CD4-positive, alpha-beta T cell treated with Interleukin-12 subunit alpha and Interleukin-12 subunit beta, for 1 hour (primary cell): ENCODE measurements around the gene SRGAP2B.
"Not testable (repeated sequence)": the region's sequence is repeated elsewhere in the genome, so short reads cannot be mapped to it uniquely, and the experiment has no call there.

Experiments used
- DNase-seq: peaks from one replicate; pipeline ENCODE4 v3.0.0-alpha.2; 2020

SRGAP2B gene

DNA sequence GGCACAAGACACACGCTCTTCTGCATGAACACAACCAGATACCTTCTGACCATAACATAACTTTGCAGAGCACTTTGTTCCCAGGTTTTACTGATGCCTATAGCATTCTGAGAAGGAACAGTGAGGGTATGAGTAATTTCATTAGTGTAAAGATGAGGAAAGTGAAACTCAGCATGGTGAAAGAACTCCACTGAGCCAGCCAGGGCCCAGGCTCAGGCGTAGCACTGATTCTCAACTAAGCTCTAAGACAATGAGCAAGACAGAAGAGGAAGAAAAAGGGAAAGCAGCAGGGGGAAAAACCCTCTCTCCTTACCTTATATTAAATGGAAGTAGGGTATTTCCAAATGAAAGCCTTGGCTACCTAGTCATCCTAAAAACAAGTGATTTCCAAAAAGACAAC, 155.1 kb downstream of the SRGAP2B start:
- DNase-seq = not testable (repeated sequence)

DNA sequence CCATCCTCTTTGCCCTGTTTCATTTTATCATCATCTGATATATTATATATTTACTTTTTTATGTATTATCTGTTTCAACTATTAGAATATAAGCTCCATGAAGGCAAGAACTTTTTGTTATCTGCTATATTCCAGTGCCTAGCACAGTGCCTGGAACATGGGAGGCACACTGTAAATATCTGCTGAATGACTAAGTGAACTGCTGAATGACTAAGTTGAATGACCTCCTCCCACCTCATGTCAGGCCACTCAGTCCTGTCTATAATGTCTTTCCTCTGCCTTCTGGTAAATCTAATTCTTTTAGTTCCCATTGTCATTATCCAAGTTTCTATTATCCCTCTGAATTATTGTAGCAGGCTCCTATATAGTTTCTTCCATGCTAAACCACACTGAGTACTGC, 156.5 kb downstream of the SRGAP2B start:
- not testable (repeated sequence) for DNase-seq

DNA sequence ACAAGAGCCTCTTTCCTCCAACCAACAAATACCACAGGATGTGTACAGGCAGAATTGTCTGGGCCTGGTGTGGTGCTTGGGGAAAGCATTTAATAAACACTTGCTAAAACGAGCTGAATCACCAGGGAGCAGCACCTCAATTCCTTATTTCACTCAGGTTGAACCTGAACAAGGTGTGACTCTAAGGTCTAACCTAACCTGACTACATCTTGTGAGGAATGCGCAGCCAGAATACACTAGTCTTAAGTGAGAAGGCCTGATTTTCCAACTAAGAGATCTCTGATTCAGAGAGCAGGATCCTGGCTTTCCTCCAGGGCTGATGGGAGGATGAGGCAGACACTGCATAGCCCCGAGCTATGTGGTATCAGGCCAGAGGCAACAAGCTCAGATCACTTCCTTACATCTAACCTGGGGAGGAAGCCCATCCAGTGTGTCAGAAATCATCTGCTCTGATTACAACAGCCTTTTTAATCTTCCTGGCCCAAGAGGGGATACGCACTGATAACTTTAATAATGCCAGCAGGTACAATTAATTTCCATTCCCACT, 158.9 kb downstream of the SRGAP2B start:
- not testable (repeated sequence) for DNase-seq

DNA sequence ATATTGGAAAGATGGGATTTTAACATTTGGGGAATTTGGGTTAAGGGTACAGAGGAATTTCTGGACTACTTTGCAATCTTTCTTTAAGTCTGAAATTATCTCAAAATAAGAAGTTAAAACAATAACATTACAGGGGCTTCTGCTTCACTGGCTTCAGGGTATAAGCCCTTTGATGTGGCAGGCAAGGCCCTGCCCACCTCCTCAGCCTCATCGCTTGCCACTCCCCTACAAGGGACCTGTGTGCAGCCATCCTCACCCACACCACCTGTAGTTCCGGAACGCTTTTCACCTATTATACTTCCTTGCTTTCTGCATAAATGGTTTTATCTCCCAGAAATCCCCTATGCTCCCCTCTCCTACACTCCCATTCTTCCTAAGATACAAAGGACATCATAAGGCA, 159.8 kb downstream of the SRGAP2B start:
- DNase-seq = not testable (repeated sequence)

DNA sequence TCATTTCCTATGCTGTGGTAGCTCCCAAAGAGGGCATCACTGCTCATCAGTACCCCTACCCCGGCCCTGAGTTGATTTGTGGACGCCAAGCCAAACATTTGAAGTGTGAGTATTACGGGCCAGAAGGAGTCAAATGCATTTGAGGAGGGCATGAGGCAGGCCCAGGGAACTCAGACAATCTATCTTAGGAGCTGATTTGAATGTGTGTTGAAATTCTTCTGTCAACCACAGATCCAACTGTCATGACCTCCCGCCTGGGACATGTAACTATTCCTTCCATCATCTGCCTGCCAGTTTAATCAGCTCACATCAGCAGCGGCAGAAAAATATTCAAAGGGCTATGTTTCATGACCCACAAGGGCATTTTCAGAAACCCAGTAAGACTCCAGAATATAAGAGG, 162.1 kb downstream of the SRGAP2B start:
- not testable (repeated sequence) for DNase-seq

DNA sequence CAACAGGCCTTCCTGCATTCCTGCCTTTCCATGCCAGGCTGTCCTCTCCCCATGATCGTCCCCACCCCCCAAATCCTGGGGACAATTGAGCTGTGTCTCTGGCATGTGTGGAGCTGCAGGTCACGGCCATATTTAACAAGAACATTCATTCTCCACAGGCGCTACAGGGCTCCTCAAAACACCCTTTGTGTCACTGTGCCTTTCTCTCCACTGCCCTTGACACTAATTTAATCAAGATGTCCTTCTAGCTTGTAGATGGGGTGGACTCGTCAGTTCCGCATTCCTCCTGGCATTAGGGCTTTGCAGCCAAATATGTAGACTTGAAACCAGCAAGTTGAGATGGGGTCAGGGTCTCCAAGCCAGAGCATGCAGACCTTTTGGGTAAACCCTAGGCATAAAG, 163.0 kb downstream of the SRGAP2B start:
- not testable (repeated sequence) for DNase-seq

DNA sequence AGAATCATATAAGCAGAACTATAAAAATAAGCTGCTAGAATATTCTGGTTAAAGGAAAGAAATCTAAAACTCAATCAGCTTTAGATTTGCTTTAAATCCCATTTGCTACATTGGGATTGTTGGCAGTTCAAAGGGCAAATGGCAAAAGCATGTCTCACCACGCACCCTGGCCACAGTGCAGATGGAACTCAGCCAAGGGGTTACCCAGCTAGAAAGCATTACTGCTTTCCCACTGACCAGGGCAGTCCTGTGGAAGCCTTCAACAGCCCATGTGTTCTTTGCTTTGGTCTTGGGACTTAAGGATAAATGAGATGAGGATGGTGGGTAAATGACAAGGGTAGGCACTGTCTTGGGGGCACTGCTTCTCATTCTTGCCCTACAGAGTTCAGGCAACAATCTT, 163.6 kb downstream of the SRGAP2B start:
- not testable (repeated sequence) for DNase-seq

DNA sequence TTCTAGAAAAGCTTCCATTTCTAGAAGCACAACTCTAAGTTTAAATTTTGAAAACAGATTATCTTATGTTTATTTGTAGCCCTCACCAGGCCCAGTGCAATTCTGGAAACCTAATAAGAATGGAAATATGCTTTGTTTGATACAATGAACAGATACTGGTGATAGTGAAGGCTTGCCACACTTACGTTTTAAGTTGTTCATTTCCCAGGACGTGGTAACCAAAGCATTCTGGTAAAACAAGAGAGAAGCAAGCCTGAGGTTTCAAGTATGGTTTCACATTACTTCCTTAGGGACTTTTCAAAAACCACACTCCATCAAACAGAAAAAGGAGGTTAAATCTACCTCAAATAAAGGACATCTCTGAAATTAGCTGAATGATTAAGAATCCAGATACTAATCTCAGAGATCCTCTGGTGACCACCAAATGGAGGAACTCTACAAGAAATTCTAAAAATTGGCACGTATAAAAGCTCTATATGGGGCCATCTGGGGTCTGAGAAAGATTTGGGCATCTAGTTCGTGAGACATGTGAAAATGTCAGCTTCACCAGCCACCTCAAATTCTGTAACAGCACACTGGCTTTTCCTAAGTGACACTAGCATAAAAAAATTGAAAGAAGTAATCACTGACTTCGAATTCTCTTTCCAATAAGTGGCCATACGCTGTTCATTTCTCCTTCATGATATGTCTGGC, 164.9 kb downstream of the SRGAP2B start:
- not testable (repeated sequence) for DNase-seq

DNA sequence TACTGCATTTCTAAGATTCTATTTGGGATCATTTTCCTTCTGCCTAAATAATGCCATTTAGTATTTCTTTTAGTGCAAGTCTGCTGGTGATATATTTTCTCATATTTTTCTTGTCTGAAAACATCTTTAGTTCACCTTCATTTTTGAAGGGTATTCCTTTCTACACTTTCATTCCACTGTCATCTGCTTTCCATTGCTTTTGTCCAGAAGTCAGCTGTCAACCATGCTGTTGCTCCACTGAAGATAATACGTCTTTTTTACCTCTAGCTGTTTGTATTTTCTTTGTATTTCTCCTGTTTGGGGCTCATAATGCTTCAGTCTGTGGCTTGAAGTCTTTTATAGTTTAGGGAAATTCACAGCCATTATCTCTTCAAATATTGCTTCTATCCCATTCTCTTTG, 167.8 kb downstream of the SRGAP2B start:
- DNase-seq = not testable (repeated sequence)

DNA sequence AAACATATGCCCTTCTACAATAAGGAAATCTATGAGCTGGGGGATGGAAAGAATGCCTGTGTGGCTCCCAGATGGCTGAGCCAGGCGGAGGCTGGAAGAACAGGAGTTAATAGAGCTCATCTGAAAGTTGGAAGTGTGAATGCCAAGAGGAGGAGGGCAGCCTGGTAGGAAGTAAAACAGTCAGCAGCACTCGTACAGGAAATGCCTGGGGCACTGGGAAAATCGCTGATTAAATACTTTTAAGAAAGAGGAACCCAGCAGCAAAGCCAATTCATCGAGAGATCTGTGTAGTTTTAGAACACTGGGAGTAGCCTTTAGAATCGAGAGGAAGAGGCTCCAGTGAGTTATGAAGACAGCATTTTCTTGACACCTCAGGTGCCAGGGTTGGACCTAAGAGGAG, 171.5 kb downstream of the SRGAP2B start:
- DNase-seq = not testable (repeated sequence)

DNA sequence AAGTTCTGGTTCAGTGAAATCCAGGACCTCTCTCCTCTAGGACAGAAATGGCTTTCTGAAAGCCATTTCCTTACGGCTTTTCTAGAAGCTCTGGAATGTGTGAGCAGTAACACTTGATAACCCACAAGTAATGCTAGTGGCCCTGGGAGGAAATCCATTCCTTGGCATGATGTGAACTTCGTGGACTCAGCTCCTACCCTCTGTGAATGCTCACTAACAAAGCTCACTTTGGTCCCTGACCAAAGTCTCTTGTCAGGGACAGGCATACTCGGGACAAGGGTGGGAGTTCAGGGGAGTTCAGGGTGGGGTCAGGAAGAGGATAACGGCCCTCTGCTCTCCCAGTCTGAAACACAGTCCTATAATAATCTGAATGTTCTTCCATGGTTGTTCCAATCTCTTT, 172.3 kb downstream of the SRGAP2B start:
- DNase-seq = not testable (repeated sequence)

DNA sequence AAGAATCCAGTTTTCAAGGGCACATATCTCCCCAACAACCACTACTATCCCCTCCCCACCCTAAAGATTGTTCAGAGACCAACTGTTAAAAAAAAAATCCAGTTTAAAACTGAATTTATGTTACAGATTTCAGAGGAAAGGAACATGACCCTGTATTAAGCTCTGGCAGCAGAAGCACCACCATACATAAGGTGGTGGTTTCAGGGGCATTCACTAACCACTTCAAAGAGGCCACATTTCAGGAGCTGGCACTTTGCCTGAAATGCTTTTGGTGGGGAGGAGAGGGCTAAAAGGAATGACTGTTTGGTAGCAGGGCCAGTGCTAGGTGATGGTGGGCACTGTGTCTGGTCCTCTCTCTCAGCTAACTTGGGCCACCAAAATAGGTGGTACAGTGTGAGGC, 176.0 kb downstream of the SRGAP2B start:
- not testable (repeated sequence) for DNase-seq

DNA sequence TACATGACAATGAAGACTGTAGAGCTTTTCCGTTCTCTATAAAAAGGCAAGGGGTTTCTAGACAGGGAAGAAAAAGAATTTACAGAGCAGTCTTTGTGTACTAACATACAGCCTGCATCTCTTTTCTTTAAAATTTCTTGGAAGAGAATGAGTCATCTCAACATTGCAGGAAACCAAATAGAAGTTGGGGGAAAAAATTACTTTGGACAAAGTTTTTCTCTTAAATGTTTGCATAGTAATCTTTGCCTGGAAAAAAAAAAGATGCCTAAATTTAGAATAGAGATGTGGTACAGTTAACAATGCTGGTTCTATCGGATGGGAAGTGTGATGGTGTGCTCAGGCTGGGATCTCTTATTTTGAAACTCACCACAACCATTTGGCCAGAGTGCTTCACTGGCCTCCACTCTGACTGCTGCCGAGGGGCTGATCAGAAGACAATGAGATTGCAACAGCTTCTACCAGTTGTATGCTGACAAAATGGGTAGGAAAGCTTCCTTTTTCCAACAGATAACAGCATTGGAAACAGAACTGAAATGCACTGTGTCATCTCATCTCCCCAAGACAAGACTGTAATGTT, 177.0 kb downstream of the SRGAP2B start:
- not testable (repeated sequence) for DNase-seq

DNA sequence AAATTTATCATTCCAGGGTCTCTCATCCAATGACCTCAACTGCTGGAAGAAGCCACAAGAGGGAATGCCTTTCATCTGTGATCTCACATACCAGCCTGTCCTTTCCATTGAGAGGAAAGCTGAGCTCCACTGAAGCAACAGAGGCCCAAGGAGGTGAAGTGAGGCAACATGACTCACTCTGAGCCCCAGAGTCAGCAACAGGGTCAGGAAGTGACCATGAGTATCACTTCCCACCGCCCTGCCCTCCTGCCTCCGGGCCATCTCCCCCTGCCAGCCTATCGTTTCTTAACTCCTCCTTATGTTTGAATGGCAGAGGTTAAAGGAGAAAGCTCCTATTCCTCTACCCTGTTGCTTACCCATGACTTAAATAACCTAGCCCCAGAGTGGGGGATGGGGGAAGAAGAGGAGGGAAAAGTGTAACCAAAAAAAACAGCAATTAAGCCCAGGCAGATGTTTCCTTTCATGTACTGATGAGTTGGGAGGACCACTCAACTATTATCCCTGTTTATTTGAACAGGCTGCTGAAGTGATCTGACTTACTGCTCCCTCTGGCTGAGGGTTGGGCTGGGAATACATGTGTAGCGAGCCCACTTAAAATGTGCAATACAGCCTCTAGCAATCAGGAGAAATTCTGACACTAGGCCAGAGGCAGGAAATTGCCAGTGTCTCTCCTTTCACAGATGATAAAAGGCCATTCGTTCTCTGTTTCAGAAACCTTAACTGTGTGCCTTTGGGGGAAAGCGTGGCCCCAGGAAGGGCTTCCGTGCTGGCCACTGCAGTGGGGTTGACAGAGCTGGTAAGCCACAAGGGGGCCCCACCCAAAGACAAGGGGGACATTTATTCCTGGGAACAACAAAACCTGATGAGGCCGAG, 177.7 kb downstream of the SRGAP2B start:
- not testable (repeated sequence) for DNase-seq

DNA sequence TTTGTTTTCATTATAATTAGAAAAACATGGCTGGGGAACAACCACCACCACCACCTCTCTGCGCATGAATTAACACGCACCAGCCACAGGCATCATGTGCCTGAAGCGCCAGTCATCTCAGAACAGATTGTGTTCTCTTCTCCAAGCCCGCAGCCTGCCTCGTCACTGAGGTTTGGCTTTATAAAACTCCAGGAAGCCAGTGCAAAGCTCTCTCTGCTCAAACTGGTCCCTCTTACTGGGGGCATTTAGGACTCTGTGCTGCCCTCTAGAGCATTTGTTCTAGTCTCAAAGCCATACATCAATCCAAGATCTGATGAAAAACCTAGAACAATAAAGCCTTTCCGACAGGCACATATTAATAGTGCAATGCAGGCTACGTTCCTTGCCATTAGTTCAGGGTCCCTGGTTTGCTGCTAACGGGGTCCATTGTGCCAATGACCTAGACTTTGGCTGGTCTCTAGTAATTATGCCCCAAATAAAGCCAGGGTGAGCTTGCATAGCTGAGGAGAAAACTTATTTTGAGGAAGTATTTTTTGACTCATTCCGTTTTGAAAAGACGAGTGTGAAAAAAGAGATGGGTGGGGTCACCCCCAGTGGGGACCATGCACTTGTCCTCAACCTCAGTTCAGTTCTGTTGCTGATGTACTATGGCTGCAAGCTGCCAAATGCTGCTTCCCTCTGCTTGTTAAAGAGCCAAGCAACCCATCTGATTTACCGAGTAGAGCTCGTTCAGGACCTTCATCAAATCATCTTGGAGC, 181.0 kb downstream of the SRGAP2B start:
- DNase-seq = not testable (repeated sequence)

DNA sequence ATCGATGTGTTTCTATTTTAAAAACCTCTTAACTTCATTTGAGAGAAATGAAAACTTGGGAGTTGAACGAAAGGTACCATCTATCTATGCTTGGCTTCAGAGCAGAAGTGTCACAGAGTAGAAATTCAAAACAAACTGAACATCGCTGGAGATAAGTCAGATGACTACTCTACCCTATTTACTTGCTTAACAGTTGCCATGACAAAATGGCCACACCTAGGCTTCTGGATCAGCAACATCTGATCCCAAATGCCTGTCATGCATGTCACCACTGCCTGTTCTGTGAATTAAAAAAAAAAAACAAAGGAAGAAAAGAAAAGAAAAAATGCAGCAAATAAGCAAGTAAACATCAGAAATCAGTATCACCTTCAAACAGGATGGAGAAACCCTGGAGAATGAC, 181.7 kb downstream of the SRGAP2B start:
- DNase-seq = not testable (repeated sequence)

DNA sequence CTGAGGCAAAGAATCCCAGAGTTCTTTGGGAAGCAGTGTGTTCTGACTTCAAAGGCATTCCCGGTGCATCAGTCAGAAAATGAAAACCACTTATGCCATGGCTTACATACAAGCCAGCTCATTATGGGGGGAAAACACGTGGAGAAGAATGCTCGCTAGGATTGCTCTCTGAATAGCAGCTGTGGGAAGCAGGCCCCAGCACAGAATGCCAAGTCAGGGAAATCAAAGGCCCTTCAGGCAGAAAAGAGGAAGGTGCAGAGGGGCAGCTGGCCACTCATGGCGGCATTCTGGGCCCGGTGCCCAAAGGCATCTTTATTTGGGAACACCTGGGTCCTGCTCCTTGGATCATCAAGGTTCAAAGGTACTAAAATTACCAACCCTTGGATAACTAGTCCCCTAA, 184.4 kb downstream of the SRGAP2B start:
- DNase-seq = not testable (repeated sequence)

DNA sequence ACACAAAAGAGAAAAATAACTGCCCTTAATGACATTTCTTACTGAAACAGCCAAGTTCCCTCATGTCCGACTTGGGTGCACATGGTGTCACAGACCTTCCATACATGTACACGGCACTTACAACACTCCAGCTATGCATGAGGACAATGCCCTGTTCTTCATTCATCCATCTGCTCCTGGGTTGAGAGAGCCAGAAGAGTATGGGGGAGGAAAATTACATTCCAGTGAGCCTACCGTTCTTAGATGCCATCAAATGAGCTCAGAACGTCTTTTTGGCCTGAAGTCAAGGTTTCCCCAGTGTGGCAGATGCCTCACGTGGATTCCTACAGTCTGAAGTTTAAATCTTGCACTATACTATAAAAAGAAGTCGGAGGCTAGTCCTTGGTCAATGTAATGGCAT, 194.3 kb downstream of the SRGAP2B start:
- DNase-seq = not testable (repeated sequence)

DNA sequence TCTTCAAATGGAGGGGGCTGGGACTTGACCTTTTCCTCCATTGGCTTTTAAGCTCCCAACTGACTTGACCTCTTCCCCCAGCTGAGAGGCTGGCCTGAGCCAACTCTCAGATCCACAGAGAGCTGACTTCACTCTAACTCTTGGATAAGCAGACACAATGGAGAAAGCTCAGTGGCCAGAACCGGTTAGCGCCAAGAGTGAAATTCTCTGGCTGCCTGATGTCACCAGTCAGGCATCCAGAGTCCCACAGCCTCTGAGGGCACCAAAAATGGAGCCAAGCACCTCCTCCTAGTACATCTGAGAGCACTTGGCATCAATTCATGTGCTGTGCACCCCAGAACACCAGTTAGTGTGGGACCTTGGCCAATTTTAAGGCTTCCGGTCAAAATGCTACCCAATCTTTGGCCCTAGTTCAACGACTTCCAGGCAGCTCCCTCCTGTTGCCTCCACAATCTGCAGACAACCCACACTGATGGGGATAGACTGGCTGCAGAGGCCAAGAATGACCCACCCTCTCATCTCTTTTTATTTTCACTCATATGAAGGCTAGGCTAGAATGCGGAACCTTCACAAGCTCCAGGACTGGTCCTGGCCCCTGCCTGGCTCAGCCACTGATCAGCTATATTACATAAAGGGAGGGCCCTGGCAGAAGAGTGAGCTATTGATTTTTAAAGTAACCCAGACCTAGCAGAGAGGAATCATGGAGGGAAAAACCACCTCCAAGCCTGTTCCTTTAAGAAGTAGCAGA, 200.5 kb downstream of the SRGAP2B start:
- DNase-seq = not testable (repeated sequence)

DNA sequence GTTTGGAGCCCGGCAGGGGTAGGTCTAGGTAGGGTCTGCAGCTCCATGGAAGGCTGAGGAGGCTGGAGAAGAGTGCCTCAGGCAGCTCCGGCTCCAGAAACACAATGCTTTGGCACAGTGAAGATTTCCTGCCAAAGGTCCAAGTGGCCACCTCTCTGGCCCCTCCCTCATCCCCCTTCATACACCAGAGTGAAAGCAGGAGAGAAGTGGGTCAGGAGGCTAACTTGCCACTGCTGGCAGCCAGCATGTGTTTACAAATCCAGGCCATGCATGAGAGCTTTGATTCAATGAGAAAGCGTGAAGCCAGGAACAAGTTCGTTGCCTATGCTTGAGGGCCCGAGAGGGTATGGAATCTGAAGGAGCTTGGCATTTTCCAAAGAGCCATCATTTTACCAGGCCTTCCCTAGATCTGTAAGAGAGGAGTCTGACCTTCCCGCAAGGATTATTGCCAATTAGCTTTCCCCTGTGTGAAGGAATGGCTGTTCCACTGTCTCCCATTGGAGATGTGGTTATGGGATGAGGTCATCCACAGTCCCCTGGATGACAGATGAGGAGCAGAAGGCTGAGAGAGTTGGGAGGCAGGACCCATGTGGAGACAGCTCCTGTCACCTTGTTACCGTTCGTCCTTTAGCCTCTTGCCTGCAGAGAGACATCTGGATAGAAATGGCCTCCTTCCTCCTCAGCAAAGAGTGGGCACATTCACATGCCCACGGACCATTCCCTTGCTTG, 201.3 kb downstream of the SRGAP2B start:
- DNase-seq = not testable (repeated sequence)

DNA sequence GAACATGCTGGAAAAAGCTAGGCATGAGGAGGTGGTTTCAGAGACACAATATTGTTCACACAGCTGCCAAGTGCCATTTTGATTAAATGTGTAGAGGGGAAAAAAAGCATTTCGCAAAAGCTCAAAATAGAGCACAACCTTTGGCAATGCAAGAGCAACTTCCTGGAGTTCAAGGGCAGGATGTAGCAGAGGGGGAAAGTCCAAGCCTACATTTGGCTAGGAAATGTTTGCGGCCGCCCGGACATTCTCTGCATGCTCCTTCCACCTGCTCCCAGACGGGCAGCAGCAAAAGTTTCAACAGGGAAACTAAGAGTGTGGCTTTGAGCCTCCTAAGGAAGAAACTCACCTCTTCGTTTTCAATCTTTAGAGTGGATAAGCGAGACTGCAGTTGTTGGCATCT, 202.1 kb downstream of the SRGAP2B start:
- not testable (repeated sequence) for DNase-seq
